Nephron progenitor cell (in vitro differentiated cells): ENCODE results near the gene BCL11A.

Source experiments
- DNase-seq: peaks from one replicate; pipeline ENCODE4 v3.0.0; 2021
- H3K27ac Mint-ChIP-seq: 2 replicates; pipeline ENCODE4 v1.8.0; 2021; ENCODE audit warnings: mild to moderate bottlenecking, moderate library complexity, mixed read lengths
- H3K27me3 Mint-ChIP-seq: 2 replicates; pipeline ENCODE4 v1.8.0; 2021; ENCODE audit warnings: mild to moderate bottlenecking, low read depth, mixed read lengths; ENCODE audit not compliant: poor library complexity
- H3K36me3 Mint-ChIP-seq: 2 replicates; pipeline ENCODE4 v1.8.0; 2021; ENCODE audit warnings: low read depth, mixed read lengths
- H3K4me1 Mint-ChIP-seq: 2 replicates; pipeline ENCODE4 v1.8.0; 2021; ENCODE audit warnings: mixed read lengths
- H3K4me3 Mint-ChIP-seq: 2 replicates; pipeline ENCODE4 v1.8.0; 2021; ENCODE audit warnings: mild to moderate bottlenecking, moderate library complexity, mixed read lengths
- H3K9me3 Mint-ChIP-seq: 2 replicates; pipeline ENCODE4 v1.8.0; 2021; ENCODE audit warnings: mild to moderate bottlenecking, moderate library complexity, mixed read lengths
- TF ChIP-seq, protein P1 (sequence below): fragments of 200-600 bp; sonication (generic); IDR thresholded peaks from 2 replicates; pipeline ENCODE4 v1.5.0; 2021; ENCODE audit warnings: antibody characterized with exemption

The BCL11A gene

DNA sequence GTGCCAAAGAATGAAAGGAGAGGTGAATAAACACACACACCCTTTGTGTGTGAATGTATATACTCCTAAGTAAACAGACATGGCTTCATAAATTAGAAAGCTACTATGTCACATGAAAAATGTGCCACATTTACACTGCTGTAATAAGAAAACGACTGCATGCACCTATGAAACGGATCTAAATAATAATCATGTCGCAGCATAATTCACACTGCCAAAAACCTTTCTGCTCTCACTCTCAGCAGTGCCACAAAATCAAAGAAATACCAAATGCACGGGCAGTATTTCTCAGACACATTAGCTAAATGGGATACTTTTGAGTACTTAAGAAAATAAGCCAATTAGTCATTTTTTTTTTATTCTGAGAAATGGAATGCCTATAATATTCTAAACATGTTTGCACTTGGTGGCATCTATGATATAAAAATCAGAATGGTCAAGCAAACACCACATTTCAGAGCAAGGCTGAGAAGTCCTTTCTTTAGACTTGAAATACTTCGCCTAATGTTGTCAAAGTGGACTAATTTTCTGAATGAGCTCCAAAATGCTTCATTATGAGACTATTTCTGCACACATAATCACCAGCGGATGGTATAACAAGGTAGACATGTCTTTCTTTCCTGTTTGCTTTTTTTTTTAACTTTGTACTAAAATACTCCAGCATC is 6.6 kb downstream of the BCL11A start:
- Mint-ChIP-seq H3K4me1 (peaks cover 37% of the 10 kb centered on the region), H3K9me3 (no peaks in the 10 kb centered on the region), H3K36me3 (peaks cover 4% of the 10 kb centered on the region), H3K27me3 (peaks cover 33% of the 10 kb centered on the region), H3K4me3 (no peak overlapping the region), H3K27ac (no peak overlapping the region)
- DNase-seq = no peak
- TF ChIP-seq, protein P1, sequence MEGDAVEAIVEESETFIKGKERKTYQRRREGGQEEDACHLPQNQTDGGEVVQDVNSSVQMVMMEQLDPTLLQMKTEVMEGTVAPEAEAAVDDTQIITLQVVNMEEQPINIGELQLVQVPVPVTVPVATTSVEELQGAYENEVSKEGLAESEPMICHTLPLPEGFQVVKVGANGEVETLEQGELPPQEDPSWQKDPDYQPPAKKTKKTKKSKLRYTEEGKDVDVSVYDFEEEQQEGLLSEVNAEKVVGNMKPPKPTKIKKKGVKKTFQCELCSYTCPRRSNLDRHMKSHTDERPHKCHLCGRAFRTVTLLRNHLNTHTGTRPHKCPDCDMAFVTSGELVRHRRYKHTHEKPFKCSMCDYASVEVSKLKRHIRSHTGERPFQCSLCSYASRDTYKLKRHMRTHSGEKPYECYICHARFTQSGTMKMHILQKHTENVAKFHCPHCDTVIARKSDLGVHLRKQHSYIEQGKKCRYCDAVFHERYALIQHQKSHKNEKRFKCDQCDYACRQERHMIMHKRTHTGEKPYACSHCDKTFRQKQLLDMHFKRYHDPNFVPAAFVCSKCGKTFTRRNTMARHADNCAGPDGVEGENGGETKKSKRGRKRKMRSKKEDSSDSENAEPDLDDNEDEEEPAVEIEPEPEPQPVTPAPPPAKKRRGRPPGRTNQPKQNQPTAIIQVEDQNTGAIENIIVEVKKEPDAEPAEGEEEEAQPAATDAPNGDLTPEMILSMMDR = no peak

DNA sequence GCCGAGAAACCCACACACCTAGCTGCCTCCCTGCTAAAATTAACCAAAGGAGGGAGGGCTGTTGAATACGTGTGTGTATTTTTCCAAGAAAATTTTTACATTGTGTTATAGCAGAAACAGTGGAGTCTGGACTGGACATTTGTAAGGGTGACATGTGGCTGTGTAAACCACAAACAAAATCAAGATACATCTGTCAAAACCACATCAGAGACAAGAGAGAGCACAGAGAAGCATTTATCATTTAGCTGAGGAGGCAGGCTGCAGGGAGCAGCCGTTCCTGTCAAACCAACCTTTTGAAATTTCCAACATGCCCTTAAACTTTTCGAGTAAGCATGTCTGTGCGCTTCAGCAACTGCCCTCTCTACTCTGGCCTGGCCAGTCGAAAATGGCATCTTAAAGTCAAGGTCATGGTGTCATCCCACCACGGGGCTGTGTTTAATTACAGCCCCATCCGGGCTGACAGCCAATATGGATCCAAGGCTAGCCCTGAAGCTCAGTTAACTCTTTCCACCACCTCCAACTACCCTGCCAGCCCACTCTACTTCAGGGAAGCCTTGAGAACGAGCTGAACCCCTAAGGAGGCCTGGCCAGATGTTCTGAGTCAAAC is 8.4 kb downstream of the BCL11A start:
- Mint-ChIP-seq H3K4me3 (no peak overlapping the region), H3K27ac (no peak overlapping the region), H3K4me1 (peaks cover 47% of the 10 kb centered on the region), H3K36me3 (peaks cover 4% of the 10 kb centered on the region), H3K27me3 (peaks cover 24% of the 10 kb centered on the region), H3K9me3 (no peaks in the 10 kb centered on the region)
- TF ChIP-seq, protein P1 = no peak
- DNase-seq = no peak

DNA sequence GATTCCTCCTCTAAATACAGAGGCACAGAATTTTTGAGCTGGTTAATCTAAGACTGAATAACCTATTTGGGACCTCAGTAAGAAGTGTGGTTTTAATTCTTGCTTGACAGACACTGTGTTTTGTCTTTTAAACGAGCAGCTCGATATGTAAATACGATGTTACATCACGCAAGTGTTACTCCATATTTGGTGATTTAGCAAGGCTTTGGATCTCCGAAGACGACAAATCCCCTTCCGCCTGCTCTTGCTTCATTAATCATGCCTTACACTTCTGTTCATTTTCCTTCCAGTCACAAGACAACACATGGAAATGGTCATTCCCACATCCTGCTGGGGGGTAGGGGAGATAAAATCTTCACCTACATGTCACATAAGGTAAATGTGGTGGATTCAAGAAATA is 9.4 kb downstream of the BCL11A start:
- H3K27me3 Mint-ChIP-seq = peaks cover 24% of the 10 kb centered on the region
- no peak overlapping the region for H3K27ac Mint-ChIP-seq
- peaks cover 47% of the 10 kb centered on the region for H3K4me1 Mint-ChIP-seq
- H3K4me3 Mint-ChIP-seq = no peak overlapping the region
- TF ChIP-seq, protein P1 = no peak
- no peak for DNase-seq
- H3K9me3 Mint-ChIP-seq = no peaks in the 10 kb centered on the region
- H3K36me3 Mint-ChIP-seq = peaks cover 4% of the 10 kb centered on the region

DNA sequence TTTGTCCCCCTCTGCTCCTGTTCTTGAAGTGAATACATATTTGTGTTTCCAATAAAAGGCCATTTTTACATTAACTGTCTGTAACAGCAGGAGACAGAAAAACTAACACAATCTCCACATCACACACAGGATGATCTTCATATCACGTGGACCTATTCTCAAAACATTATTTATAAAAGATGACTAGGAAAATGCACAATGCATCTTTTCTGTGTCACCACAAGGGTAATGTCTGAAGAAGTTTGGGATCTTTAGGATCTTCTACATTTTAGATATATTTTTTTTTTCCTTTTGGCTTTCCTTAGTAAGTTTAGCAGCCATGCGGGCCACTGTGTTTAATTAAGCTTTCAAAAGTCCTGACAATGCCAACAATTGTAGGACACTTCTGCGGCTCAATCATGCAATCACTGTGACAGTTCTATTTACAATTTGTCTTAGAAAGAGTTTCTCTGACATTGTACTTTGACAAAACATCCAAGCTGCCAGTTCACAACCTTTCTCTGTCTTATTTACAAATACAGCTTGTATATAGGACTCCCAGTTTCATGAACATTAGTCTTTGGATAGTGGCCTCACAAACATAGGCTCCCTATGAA is 12.3 kb downstream of the BCL11A start:
- DNase-seq = no peak
- H3K36me3 Mint-ChIP-seq = peaks cover 4% of the 10 kb centered on the region
- H3K4me3 Mint-ChIP-seq = no peak overlapping the region
- H3K27me3 Mint-ChIP-seq = peaks cover 7% of the 10 kb centered on the region
- H3K9me3 Mint-ChIP-seq = no peaks in the 10 kb centered on the region
- no peak overlapping the region for H3K27ac Mint-ChIP-seq
- TF ChIP-seq, protein P1 = no peak
- peaks cover 48% of the 10 kb centered on the region for H3K4me1 Mint-ChIP-seq

DNA sequence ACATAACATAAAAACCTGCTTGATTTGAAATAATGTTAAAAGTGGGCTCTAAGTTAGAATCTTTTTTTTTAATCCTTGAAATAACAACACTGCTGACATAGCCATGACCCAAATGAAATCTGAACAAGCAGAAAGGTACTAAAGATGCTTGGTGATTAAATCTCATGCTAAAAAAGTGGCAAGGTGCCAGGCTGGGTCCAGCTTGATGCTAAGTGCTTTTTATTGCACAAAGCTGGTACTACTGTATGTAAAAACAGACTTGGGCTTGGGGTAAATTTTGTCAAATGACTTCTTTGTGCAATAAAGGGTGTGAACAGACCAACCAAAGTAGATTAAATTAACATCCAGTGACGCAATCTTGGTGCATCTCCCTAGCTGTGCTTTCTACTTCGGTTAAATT is 13.4 kb downstream of the BCL11A start:
- peaks cover 54% of the 10 kb centered on the region for H3K4me1 Mint-ChIP-seq
- no peak overlapping the region for H3K27ac Mint-ChIP-seq
- peaks cover 8% of the 10 kb centered on the region for H3K27me3 Mint-ChIP-seq
- TF ChIP-seq, protein P1 = no peak
- H3K9me3 Mint-ChIP-seq = no peaks in the 10 kb centered on the region
- no peak for DNase-seq
- H3K4me3 Mint-ChIP-seq = no peak overlapping the region
- peaks cover 4% of the 10 kb centered on the region for H3K36me3 Mint-ChIP-seq
